ENCODE measurements around the gene PREP. TPM values are rescaled to one million over a fixed set of nuclear protein-coding genes. Genes with fewer than 3 reads are reported as not detected.

The PREP gene
- total and polyA plus RNA-seq, 12 donors, result 12.3 to 37.4 (median 26.8) TPM

- Histone ChIP-seq H3K4me1 (peaks cover 0 to 22% (median 6%) of the 10 kb centered on the region in 9 donors), H3K4me3 (no peak overlapping the region), H3K36me3 (peaks cover 0 to 48% (median 0%) of the 10 kb centered on the region in 9 donors), H3K27ac (no peak overlapping the region), H3K9me3 (no peaks in the 10 kb centered on the region), H3K27me3 (no peaks in the 10 kb centered on the region)
- intact Hi-C loops (cut with DNase I), result no loop called here
- no peak for TF ChIP-seq CTCF (IDR thresholded peaks at IDR 0.05)
- DNase-seq, result no peak
- no peak for ATAC-seq
- 95 to 96% methylated on average over 16 of the region's 16 CpGs for WGBS, 2 donors
Measured at GRCh38 chr6:105302617-105303128, 100.2 kb downstream of the PREP start.

DNA sequence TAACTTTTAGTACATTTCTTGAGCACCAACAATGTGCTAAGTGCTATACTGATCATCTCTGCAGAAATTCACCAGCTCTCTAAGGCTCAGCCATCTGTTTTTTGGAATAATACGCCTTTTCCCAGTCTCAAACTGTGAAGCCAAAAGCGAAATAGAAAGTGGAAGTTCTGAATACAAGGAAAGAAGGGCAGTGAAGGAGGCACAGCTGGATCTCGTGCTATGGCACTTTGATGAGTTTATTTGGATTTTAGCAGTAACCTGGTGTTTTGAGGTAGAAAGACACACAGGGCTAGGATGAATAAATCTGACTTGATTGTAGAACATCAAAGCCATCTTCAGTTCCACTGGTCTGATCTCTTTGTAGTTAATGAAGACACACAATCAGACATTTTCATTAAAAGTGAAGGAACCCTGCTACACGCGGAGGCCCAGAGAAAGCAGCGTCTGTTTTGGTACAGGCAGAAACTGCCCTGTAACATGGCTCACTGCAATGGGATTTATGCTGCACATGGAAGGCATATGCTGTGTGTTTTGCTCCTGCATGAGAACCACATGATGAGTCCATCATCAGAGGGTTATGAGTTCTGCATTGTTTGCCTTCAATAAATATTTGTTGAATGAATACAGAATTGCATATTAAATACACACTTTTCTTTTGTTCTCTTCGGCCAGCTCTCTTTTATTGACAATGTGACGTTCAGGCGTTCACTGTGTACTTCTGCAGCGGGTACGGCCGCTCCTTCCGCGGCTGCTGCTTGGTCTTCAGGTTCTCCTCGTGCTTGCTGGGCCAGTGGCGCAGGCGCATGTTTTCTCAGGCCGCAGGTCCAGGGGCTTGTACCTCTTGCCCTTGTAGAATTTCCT is 100.9 kb downstream of the PREP start:
- no peak for TF ChIP-seq CTCF (IDR thresholded peaks at IDR 0.05)
- H3K27ac ChIP-seq, result peak overlapping the region in 8 of 10 donors; percentile 11 to 80 (median 67)
- peaks cover 0 to 42% (median 0%) of the 10 kb centered on the region in 9 donors for H3K36me3 ChIP-seq
- DNase-seq (no peak), ATAC-seq (no peak)
- H3K9me3 ChIP-seq, result no peaks in the 10 kb centered on the region
- H3K27me3 ChIP-seq, result no peaks in the 10 kb centered on the region
- peaks cover 0 to 22% (median 6%) of the 10 kb centered on the region in 9 donors for H3K4me1 ChIP-seq
- intact Hi-C loops (cut with DNase I), result no loop called here
- WGBS, 2 donors, result 92 to 93% methylated on average over 18 of the region's 18 CpGs
- no peak overlapping the region for H3K4me3 ChIP-seq

- DNase-seq (peak in 1 of 2 donors; percentile 40), ATAC-seq (peak; percentile 75 to 97 (median 90))
- peak overlapping the region in 7 of 10 donors; percentile 46 to 80 (median 68) for H3K27ac ChIP-seq
- no peak overlapping the region for H3K4me3 ChIP-seq
- H3K9me3 ChIP-seq, result no peaks in the 10 kb centered on the region
- H3K36me3 ChIP-seq, result peaks cover 0 to 38% (median 0%) of the 10 kb centered on the region in 9 donors
- H3K4me1 ChIP-seq, result peaks cover 0 to 22% (median 6%) of the 10 kb centered on the region in 9 donors
- WGBS, 2 donors, result 42 to 63% methylated on average over 4 of the region's 4 CpGs
- intact Hi-C loops (cut with DNase I), result no loop called here
- TF ChIP-seq CTCF (IDR thresholded peaks at IDR 0.05), result no peak
- H3K27me3 ChIP-seq, result no peaks in the 10 kb centered on the region
Measured at GRCh38 chr6:105301072-105301503, 101.8 kb downstream of the PREP start.

- no peak for ATAC-seq
- 94% methylated on average over 5 of the region's 5 CpGs for WGBS, 2 donors
- H3K36me3 ChIP-seq, result peaks cover 0 to 33% (median 0%) of the 10 kb centered on the region in 9 donors
- H3K4me1 ChIP-seq, result peaks cover 0 to 22% (median 6%) of the 10 kb centered on the region in 9 donors
- no peaks in the 10 kb centered on the region for H3K27me3 ChIP-seq
- no peak for TF ChIP-seq CTCF (IDR thresholded peaks at IDR 0.05)
- intact Hi-C loops (cut with DNase I), result no loop called here
- H3K27ac ChIP-seq, result peak overlapping the region in 4 of 10 donors; percentile 4 to 80 (median 72)
- no peaks in the 10 kb centered on the region for H3K9me3 ChIP-seq
- H3K4me3 ChIP-seq, result no peak overlapping the region
- no peak for DNase-seq
Measured at GRCh38 chr6:105300090-105300489, 102.8 kb downstream of the PREP start.

Measured in heart right ventricle (tissue), 16 donors.